GM12864 (cell line): ENCODE data around the gene DCANP1.

Experiments used
- DNase-seq: peaks from one replicate; pipeline ENCODE4 v3.0.0-alpha.2; 2011; ENCODE audit warnings: low read depth
- H3K4me3 ChIP-seq: 2 replicates; pipeline ENCODE4 v1.5.1; 2011; ENCODE audit warnings: mild to moderate bottlenecking, low read depth, low read length, control low read depth
- TF ChIP-seq, protein P1 (sequence below): IDR thresholded peaks from 2 replicates; pipeline ENCODE4 v1.5.1; 2011; ENCODE audit warnings: low read depth, mild to moderate bottlenecking, moderate library complexity, low read length, control low read depth, inconsistent platforms; ENCODE audit errors: missing control alignments

The DCANP1 gene

DNA sequence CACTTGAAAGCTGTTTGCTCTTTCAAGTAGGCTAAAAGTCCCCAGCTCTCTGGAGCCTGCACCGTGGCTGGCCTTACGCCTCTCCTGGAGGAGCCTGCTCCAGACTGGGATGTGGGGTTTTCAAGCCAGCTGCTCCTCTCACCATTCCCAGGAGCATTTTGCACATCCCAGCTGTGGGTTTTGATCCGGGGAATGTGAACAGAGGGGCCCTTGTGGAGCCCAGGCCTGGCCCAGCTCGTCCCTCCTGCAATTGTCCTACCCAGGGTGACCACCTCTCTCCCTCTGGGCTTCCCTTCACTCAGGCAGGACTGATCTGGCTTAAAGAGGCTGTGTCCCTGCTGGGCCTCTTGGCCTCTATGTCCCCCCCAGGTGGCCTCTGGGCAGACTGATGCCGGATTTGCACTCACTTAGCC, 37.5 kb upstream of the DCANP1 start:
- TF ChIP-seq, protein P1, sequence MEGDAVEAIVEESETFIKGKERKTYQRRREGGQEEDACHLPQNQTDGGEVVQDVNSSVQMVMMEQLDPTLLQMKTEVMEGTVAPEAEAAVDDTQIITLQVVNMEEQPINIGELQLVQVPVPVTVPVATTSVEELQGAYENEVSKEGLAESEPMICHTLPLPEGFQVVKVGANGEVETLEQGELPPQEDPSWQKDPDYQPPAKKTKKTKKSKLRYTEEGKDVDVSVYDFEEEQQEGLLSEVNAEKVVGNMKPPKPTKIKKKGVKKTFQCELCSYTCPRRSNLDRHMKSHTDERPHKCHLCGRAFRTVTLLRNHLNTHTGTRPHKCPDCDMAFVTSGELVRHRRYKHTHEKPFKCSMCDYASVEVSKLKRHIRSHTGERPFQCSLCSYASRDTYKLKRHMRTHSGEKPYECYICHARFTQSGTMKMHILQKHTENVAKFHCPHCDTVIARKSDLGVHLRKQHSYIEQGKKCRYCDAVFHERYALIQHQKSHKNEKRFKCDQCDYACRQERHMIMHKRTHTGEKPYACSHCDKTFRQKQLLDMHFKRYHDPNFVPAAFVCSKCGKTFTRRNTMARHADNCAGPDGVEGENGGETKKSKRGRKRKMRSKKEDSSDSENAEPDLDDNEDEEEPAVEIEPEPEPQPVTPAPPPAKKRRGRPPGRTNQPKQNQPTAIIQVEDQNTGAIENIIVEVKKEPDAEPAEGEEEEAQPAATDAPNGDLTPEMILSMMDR = no peak
- H3K4me3 ChIP-seq = no peak overlapping the region
- DNase-seq = no peak

DNA sequence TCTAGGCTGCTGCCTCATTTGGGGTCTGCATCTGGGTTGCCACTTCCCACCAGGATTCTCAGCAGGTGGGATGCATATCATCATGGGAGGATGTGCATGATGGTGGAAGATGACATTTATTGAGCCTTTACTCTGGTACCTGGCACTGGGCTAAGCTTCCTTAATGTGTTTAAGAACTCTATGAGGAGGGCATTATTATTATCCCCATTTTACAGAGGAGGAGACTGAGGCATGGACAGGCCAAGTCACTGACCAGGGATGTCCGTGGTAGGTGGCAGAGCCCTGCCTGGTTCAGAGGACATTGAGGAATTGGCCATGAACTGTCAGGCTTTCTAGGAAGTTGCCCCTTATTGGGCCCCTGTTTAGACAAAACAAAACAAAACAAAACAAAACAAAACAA, 36.1 kb upstream of the DCANP1 start:
- H3K4me3 ChIP-seq = no peak overlapping the region
- TF ChIP-seq, protein P1 = no peak
- no peak for DNase-seq

DNA sequence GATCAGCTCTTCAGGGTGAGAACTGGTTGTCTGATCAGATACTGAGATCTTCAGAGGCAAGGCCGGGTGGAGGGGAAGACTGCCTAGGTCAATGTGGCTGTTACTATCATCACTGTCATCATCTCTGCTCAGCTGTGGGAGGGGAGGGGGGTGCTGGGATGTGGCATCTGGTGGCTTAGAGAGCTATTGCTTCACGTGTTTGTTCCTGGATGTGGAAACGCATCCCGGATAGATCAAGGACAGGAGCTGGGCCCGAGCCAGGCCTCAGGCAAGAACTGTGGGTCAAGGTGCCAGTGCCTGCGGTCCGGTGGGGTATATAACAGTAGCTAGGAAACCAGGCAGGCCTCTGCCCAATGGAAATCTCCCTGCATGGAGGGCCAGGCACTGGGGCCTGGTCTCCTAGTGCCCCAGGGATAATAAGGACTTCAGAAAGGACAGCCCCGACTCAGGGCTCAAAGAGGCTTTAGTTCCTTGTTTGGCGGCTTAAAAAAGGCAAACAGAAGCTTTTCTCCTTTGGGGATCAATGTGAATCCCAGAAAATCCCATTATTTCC, 35.3 kb upstream of the DCANP1 start:
- no peak for DNase-seq
- H3K4me3 ChIP-seq = no peak overlapping the region
- TF ChIP-seq, protein P1 = no peak

DNA sequence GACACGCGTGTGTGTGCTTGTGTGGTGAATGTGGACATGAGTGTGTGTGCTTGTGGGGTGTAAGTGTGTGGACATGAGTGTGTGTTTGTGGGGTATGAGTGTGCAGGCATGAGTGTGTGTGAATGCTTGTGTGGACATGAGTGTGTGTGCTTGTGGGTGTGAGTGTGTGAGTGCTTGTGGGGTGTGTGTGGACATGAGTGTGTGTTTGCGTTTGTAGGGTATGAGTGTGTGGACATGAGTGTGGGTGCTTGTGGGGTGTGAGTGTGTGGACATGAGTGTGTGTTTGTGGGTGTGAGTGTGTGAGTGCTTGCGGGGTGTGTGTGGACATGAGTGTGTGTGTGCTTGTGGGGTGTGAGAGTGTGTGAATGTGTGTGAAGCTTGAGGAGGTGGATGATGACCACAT, 34.8 kb upstream of the DCANP1 start:
- H3K4me3 ChIP-seq = no peak overlapping the region
- TF ChIP-seq, protein P1 = no peak
- no peak for DNase-seq

DNA sequence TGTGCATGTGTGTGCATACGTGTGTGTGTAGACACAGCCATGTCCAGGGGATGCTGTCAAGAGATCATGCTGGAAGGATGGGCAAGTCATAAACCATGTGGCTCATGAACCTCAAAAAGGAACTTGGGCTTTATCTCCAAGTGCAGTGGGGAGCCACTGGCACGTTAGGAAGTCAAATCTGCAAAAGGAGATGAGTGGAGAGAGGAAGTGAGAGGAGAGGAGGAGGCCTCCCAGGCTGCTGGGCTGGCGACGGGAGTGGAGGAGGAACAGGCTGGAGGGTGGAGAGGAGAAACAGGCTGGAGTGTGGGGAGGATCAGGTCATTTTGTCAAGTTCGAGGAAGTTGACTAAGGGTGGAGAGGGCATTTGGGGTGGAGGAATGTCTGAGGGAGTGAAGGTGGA, 34.2 kb upstream of the DCANP1 start:
- H3K4me3 ChIP-seq = no peak overlapping the region
- no peak for DNase-seq
- TF ChIP-seq, protein P1 = no peak

DNA sequence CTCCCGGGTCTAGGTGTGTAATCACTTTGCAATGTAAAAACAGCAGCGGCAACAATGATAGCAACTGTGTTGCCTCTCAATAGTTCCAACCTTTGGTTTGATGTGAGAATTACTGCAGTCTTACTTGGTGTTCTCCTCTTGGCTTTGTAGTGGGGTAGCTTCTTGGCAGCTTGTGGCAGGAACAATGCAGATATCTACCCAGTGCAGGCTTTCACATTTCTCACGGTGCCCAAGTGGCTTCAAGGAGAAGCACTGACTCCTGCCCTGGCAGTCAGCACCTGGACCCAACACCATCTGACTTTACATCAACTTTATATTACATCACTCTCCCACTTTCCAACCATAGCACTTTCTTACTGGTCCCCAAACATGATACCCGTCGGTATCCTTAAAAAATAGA, 33.4 kb upstream of the DCANP1 start:
- no peak for DNase-seq
- TF ChIP-seq, protein P1 = no peak
- H3K4me3 ChIP-seq = no peak overlapping the region

DNA sequence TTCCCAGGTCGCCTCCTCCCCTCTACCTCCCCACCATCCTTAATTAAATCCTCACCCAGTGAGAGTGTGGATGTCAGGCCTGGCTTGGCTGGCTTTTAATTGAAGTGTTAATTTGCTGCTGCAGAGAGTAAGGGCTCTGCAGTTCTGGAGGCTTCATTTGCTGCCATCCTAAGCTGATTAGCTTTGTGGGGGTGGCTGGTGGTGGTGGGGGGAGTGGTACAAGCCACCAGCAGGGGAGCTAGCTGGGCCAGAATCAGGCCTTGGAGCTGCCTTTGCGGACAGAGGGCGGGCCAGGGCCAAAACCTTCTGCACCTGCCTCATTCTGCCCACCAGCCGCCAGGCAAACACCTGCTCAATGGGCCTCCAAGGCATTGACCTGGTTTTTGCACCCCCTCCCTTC, 31.8 kb upstream of the DCANP1 start:
- no peak for DNase-seq
- H3K4me3 ChIP-seq = no peak overlapping the region
- TF ChIP-seq, protein P1 = no peak
